Astrocyte (in vitro differentiated cells and primary cell): Measurements from ENCODE around the gene COL12A1.

Experiments
- CTCF ChIP-seq: IDR thresholded peaks from 2 replicates; pipeline ENCODE4 v1.5.1; 2011; ENCODE audit warnings: low read depth, mild to moderate bottlenecking, inconsistent platforms, low read length, moderate library complexity; ENCODE audit not compliant: insufficient read depth
- EZH2 ChIP-seq: IDR thresholded peaks from 2 replicates; pipeline ENCODE4 v1.6.1; 2012; ENCODE audit warnings: mild to moderate bottlenecking, low read length, inconsistent platforms; ENCODE audit not compliant: insufficient read depth

GRCh38 chr6:75203721-75204120 is 2.1 kb downstream of the COL12A1 start:
- TF ChIP-seq CTCF (no peak), EZH2 (no peak)
